ENCODE results near the gene GSTM1.

DNA sequence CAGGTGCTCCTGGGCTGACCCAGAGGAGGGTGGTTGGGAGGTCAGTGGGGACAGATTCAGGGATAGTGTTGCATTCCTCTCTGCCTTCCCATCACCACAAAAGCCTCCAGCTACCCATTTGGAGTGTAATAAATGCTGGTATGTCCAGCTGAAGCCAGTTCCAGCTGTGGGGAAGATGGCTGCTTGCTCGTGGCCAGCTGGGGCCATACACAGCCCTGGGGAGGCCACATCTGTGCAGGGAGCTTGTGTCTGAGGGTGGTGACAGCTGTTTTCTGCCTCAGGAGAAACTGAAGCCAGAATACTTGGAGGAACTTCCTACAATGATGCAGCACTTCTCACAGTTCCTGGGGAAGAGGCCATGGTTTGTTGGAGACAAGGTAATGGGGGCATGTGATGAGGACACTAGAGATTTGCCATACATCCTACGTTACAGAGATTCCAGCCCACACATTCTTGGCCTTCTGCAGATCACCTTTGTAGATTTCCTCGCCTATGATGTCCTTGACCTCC, 29.0 kb upstream of the GSTM1 start:
- TF ChIP-seq, protein P1, sequence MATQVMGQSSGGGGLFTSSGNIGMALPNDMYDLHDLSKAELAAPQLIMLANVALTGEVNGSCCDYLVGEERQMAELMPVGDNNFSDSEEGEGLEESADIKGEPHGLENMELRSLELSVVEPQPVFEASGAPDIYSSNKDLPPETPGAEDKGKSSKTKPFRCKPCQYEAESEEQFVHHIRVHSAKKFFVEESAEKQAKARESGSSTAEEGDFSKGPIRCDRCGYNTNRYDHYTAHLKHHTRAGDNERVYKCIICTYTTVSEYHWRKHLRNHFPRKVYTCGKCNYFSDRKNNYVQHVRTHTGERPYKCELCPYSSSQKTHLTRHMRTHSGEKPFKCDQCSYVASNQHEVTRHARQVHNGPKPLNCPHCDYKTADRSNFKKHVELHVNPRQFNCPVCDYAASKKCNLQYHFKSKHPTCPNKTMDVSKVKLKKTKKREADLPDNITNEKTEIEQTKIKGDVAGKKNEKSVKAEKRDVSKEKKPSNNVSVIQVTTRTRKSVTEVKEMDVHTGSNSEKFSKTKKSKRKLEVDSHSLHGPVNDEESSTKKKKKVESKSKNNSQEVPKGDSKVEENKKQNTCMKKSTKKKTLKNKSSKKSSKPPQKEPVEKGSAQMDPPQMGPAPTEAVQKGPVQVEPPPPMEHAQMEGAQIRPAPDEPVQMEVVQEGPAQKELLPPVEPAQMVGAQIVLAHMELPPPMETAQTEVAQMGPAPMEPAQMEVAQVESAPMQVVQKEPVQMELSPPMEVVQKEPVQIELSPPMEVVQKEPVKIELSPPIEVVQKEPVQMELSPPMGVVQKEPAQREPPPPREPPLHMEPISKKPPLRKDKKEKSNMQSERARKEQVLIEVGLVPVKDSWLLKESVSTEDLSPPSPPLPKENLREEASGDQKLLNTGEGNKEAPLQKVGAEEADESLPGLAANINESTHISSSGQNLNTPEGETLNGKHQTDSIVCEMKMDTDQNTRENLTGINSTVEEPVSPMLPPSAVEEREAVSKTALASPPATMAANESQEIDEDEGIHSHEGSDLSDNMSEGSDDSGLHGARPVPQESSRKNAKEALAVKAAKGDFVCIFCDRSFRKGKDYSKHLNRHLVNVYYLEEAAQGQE (IDR thresholded peaks at IDR 0.05; ENCODE audit: insufficient read depth in 1 of 2, low read depth in 2 of 2, low read length in 2 of 2) = no peak
- TF ChIP-seq TAF1 (IDR thresholded peaks at IDR 0.05; ENCODE audit: borderline replicate concordance, insufficient read depth, low read length) (no peak), SIN3A (IDR thresholded peaks at IDR 0.05; ENCODE audit: borderline replicate concordance, insufficient read depth, low read length) (no peak), POLR2AphosphoS5 (IDR thresholded peaks at IDR 0.05; ENCODE audit: low read depth, low read length) (no peak), FOXP2 (optimal IDR thresholded peaks at IDR 0.05; ENCODE audit: borderline replicate concordance, extremely low read depth, extremely low read length, insufficient read depth) (no peak)

Measured in PFSK-1 (cell line).